Measurements from ENCODE around the gene MTERF4.

GRCh38 chr2:241088791-241089732 is 13.0 kb downstream of the MTERF4 start:
- TF ChIP-seq, protein P1, sequence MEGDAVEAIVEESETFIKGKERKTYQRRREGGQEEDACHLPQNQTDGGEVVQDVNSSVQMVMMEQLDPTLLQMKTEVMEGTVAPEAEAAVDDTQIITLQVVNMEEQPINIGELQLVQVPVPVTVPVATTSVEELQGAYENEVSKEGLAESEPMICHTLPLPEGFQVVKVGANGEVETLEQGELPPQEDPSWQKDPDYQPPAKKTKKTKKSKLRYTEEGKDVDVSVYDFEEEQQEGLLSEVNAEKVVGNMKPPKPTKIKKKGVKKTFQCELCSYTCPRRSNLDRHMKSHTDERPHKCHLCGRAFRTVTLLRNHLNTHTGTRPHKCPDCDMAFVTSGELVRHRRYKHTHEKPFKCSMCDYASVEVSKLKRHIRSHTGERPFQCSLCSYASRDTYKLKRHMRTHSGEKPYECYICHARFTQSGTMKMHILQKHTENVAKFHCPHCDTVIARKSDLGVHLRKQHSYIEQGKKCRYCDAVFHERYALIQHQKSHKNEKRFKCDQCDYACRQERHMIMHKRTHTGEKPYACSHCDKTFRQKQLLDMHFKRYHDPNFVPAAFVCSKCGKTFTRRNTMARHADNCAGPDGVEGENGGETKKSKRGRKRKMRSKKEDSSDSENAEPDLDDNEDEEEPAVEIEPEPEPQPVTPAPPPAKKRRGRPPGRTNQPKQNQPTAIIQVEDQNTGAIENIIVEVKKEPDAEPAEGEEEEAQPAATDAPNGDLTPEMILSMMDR (conservative IDR thresholded peaks at IDR 0.05; ENCODE audit: low read depth, low read length), result no peak
- TF ChIP-seq EZH2phosphoT487 (IDR thresholded peaks at IDR 0.05; ENCODE audit: borderline replicate concordance, low read length) (no peak), EZH2 (IDR thresholded peaks at IDR 0.05; ENCODE audit: low read length, unreplicated experiment) (no peak)

All from PC-3 (cell line).